ENCODE measurements around the gene TTBK1.

Gene TTBK1

DNA sequence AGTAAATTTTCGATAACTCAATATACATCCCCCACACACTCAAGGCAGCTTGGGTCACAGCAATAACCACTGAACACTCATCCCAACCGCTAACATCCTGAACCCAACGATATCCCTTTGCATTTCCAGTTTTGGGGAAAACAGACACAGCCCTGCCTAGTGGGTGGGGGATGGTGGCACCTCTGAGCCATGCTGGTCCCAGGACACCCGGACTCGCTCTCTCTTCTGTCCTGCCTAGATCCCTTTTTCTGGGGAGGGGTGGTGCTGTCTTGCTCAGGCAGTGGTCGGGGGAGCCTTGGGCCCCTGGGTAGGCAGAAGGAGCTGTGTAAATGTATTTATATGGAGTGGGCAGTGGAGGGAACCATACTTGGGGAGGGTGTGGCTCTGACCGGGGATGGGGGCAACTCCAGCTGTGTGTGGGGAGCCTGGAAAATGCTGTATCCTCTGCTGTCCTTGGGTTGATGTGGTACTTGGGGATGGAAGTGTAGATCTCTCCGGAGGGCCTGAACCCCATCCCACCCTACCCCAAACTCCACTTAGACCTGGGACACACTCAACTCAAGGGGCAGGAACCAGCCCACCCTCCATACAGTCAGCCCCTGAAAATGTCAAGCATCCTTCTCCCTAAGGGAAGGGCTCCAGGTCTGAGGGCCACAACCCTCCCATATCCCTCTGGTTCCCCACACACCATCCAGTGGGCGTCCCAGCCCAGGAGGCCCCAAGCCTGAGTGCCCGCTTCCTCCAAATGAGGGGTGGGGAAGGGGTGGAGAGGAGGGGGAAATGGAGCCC is 31.0 kb downstream of the TTBK1 start:
- DNase-seq = no peak

GRCh38 chr6:43274916-43275597 is 31.8 kb downstream of the TTBK1 start:
- no peak for DNase-seq

GRCh38 chr6:43275801-43276576 is 32.7 kb downstream of the TTBK1 start:
- DNase-seq = no peak

DNA sequence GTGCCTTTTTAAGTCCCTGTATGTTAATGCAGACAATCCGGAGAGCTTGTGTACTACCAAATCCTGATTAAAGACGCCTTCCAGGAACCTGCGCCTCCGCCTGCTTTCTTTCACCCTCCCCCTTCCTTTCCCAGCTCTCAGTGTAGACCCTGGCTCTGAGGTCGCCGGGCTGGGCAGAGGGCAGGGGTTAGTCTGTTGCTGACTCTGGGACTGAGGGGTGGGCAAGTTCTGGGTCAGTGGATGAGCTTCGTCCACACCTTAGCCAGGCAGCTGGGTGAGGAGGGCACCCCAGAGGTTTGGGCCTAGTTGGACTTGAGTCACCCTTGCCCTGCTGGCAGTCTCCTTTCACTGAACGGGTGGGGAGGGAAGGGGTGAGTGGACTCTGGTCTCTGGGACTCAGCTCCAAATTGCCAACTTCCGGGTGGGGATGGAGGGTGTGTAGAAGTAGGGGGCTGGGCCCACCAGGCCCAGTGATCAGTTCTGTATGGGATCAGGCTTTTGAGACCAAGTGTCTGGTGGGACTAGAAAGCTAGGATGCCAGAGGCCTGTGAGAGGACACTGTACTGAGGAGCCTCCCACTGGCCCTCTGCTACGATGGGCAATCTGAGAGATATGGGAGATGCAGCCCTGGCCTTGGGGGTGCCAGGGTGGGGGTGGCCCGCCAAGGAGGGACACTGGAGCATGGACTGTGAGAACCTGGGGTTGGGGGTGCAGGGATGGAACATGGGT is 33.5 kb downstream of the TTBK1 start:
- DNase-seq = no peak

GRCh38 chr6:43277306-43277642 is 34.0 kb downstream of the TTBK1 start:
- DNase-seq = no peak

DNA sequence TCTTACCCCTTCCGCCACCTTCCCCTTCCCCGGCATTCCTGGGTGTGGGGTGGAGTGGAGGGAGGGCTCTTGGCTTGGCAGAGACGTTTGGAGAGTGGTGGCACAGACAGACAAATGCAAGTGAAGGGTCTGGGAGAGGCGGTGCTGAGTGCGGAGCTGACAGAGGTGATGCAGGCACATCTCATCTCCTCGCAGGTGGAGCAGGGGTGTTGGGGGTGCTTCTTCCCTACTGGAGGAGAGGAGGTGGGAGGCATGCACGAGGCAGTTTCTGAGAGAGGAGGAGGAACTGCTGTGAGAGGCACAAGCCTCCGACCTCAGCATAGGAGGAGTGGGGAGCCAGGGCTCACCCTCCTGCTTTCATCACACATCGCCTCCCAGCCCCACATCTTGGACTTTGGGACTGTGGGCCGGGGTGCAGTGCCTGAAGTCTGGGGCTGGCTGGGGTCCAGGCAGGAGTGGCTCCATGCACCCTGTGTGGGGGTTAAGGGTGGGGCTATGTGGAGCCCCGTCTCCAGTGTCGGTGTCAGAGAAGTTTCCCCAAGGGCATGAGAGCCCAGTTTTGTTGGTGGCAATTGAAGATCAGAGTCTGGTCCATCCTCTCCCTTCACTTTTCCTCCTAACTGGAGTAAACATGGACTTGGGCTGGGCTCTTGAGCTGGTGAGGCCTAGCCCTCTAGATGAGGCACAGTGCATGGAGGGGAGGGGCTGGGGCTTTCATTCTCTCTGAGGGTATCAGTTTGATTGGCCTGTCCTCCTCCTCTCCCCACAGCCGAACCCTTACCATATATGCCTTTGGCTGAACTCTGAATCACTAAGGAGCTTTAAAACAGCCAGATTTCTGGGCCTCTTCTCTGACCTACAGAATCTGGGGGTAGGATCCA is 34.6 kb downstream of the TTBK1 start:
- no peak for DNase-seq

- no peak for DNase-seq
Measured at GRCh38 chr6:43278524-43279078, 35.3 kb downstream of the TTBK1 start.

DNA sequence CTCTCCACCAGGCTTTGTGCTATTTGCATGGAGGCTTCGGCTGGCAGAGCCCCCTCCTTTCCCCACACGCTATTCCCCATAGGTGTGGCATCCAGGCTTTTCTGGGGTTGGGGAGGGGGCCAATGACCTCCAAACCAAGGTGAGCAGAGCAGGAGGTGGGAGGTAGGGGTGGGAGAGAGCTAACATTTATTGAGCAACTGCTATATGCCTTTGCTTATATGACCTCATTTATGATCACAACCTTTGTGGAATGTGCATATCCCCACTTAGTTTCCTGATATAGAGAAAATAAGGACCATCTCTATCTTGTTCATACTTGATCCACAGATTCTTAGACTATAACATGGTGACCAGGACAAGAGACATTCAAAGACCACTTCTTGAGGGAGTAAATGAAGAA is 37.0 kb downstream of the TTBK1 start:
- no peak for DNase-seq

- no peak for DNase-seq
Measured at GRCh38 chr6:43282060-43282459, 38.8 kb downstream of the TTBK1 start.

DNA sequence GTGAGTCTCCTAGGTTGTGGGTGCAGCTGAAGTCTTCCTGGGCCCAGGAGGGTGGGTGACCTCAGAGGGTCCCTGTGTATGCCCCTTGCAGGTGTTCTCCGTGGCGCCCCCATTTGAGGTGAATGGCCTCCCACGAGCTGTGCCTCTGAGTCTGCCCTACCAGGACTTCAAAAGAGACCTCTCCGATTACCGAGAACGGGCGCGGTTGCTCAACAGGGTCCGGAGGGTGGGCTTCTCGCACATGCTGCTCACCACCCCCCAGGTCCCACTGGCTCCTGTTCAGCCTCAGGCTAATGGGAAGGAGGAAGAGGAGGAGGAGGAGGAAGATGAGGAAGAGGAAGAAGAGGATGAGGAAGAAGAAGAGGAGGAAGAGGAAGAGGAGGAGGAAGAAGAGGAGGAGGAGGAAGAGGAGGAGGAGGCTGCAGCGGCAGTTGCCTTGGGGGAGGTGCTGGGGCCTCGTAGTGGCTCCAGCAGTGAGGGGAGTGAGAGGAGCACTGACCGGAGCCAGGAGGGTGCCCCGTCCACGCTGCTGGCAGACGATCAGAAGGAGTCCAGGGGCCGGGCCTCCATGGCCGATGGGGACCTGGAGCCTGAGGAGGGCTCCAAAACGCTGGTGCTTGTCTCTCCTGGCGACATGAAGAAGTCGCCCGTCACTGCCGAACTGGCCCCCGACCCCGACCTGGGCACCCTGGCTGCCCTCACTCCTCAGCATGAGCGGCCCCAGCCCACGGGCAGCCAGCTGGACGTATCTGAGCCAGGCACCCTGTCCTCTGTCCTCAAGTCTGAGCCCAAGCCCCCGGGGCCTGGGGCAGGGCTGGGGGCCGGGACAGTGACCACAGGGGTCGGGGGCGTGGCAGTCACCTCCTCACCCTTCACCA is 39.6 kb downstream of the TTBK1 start:
- no peak for DNase-seq

DNA sequence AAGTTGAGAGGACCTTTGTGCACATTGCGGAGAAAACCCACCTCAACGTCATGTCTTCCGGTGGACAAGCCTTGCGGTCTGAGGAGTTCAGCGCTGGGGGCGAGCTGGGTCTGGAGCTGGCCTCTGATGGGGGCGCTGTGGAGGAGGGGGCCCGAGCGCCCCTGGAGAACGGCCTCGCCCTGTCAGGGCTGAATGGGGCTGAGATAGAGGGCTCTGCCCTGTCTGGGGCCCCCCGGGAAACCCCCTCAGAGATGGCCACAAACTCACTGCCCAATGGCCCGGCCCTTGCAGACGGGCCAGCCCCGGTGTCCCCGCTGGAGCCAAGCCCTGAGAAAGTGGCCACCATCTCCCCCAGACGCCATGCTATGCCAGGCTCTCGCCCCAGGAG is 40.2 kb downstream of the TTBK1 start:
- no peak for DNase-seq

DNA sequence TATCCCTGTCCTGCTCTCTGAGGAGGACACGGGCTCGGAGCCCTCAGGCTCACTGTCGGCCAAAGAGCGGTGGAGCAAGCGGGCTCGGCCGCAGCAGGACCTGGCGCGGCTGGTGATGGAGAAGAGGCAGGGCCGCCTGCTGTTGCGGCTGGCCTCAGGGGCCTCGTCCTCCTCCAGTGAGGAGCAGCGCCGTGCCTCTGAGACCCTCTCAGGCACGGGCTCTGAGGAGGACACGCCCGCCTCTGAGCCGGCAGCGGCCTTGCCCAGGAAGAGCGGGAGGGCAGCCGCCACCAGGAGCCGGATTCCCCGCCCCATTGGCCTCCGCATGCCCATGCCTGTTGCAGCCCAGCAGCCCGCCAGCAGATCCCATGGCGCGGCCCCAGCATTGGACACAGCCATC is 40.6 kb downstream of the TTBK1 start:
- no peak for DNase-seq

DNA sequence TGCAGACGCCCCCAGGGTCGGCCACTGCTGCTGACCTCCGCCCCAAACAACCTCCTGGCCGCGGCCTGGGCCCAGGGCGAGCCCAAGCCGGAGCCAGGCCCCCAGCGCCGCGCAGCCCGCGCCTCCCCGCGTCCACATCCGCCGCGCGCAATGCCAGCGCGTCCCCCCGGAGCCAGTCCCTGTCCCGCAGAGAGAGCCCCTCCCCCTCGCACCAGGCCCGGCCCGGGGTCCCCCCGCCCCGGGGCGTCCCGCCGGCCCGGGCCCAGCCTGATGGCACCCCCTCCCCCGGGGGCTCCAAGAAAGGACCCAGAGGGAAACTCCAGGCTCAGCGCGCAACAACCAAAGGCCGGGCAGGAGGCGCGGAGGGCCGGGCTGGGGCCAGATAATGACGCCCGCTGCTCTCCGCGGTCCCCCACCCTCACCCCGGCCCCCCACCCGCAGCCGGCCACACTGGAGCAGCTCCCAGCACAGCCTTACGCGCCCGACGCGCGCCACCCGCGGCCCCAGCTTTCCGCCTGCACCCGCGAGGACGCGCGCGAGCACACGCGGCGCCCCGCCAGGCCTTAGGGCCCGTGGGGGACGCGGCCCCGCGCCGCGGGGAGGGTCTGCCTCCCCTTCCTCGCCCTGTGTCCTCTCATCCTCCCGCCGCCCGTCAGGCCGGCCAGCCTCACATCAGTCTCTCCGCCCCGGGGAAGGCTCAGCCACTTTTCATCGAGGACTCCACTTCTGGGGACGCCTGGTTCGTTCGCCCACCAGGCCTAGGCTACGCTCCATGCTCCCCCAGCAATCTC is 41.9 kb downstream of the TTBK1 start:
- DNase-seq = no peak

- no peak for DNase-seq
Measured at GRCh38 chr6:43285832-43286231, 42.6 kb downstream of the TTBK1 start.

DNA sequence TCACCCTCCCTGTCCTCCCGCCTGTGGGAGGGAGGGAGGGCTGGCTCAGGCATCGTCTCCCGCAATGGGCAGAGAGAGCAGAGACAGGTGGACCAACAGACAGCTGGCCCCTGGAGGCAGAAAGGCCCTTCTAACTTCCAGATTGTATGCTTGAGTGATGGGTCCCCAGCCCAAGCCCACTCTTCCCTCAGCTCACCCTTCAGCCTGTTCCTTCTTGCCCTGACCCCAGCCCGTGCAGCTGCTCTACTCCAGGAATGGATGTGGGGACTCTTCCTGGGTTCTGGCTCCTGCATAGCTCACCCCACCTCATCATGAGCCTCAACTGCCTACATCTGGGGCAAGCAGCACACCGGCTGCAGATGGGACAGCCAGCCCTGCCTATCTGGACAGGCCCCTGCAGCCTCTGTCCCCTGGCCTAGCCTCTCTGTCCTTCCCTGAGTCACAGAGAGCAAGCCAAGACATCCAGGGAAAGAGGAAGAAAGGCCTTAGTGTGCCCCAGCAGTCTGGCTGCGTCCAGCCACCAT is 43.2 kb downstream of the TTBK1 start:
- DNase-seq = no peak

GRCh38 chr6:43286980-43287716 is 43.9 kb downstream of the TTBK1 start:
- no peak for DNase-seq

GRCh38 chr6:43287717-43288679 is 44.7 kb downstream of the TTBK1 start:
- no peak for DNase-seq
